Natural killer cell (primary cell): ENCODE results near the gene CTPS2. TPM values are rescaled to one million over a fixed set of nuclear protein-coding genes. Genes with fewer than 3 reads are reported as not detected.
"Not testable (repeated sequence)": the region's sequence is repeated elsewhere in the genome, so short reads cannot be mapped to it uniquely, and the experiment has no call there.

Experiments
- ATAC-seq, 3 donors: fragments of 150-1000 bp in 2 of 3; fragments of 200-7000 bp in 1 of 3; cut with Tn5 transposase; 1 replicate in 1 of 3; 2 replicates in 2 of 3; pipeline ENCODE4 v1.10.0; 2021; ENCODE audit warnings: mild to moderate bottlenecking in 2 of 3, moderate library complexity in 2 of 3
- DNase-seq, 2 donors: peaks; one replicate each; pipeline versions ENCODE4 v3.0.0 to v3.0.0-alpha.2; 2013 to 2021; ENCODE audit warnings: mixed read lengths in 1 of 2
- H3K27ac ChIP-seq: one replicate; pipeline ENCODE4 v1.5.1; 2013; ENCODE audit warnings: mild to moderate bottlenecking, low read length
- H3K27me3 ChIP-seq: one replicate; pipeline ENCODE4 v1.6.1; 2013; ENCODE audit warnings: low read length; ENCODE audit not compliant: control insufficient read depth, insufficient read depth
- H3K36me3 ChIP-seq: one replicate; pipeline ENCODE4 v1.6.1; 2013; ENCODE audit warnings: low read length; ENCODE audit not compliant: control insufficient read depth, insufficient read depth
- H3K4me1 ChIP-seq: one replicate; pipeline ENCODE4 v1.6.1; 2013; ENCODE audit warnings: low read length; ENCODE audit not compliant: control insufficient read depth, insufficient read depth
- H3K4me3 ChIP-seq: one replicate; pipeline ENCODE4 v1.5.1; 2013; ENCODE audit warnings: low read length
- H3K9me3 ChIP-seq: one replicate; pipeline ENCODE4 v1.6.1; 2013; ENCODE audit warnings: low read length; ENCODE audit not compliant: control insufficient read depth, insufficient read depth
- H3K27ac Mint-ChIP-seq, 2 donors: one replicate each; pipeline ENCODE4 v1.8.0; 2022; ENCODE audit warnings: mild to moderate bottlenecking in 2 of 2, mixed read lengths in 2 of 2, moderate library complexity in 1 of 2
- H3K27me3 Mint-ChIP-seq, 2 donors: one replicate each; pipeline ENCODE4 v1.8.0; 2022; ENCODE audit warnings: low read depth in 2 of 2, mixed read lengths in 2 of 2
- H3K36me3 Mint-ChIP-seq: one replicate; pipeline ENCODE4 v1.8.0; 2022; ENCODE audit warnings: mixed read lengths
- H3K4me1 Mint-ChIP-seq, 2 donors: one replicate each; pipeline ENCODE4 v1.8.0; 2022; ENCODE audit warnings: mixed read lengths in 2 of 2
- H3K4me3 Mint-ChIP-seq: one replicate; pipeline ENCODE4 v1.8.0; 2022; ENCODE audit warnings: mild to moderate bottlenecking, moderate library complexity, mixed read lengths
- H3K9me3 Mint-ChIP-seq, 2 donors: one replicate each; pipeline ENCODE4 v1.8.0; 2022; ENCODE audit warnings: mixed read lengths in 2 of 2
- CTCF ChIP-seq: fragments of 200-600 bp; IDR thresholded peaks from one replicate; pipeline ENCODE4 v1.8.0; 2022; ENCODE audit warnings: antibody characterized with exemption
- WGBS: methylation state at CpG from one replicate; pipeline ENCODE4 v1.1.7; 2013; ENCODE audit warnings: missing lambda C conversion rate; ENCODE audit not compliant: insufficient coverage; 5-methylcytosine and 5-hydroxymethylcytosine counted together
- intact Hi-C: fragments of 100-400 bp; cut with micrococcal nuclease; formaldehyde crosslinking; loops from one replicate; pipeline ENCODE4 v1.14.2; 2022
- total RNA-seq, 4 donors: library from RNA; stranded (reverse); fragments of 120-200 nt in 1 of 4; gene quantifications; one replicate each; pipeline versions ENCODE4 v1.2.3 to v1.2.4, GENCODE V29; 2013 to 2022

The CTPS2 gene
- total RNA-seq, 3 donors from 2014 or later (not counting 1 experiment from before 2014, with no cell fraction given): 3.6 to 6.0 (median 5.2) TPM

- WGBS: 100% methylated on average over 2 of the region's 4 CpGs
- peak overlapping the region in 1 of 2 donors; percentile 99 for H3K27ac Mint-ChIP-seq
- H3K36me3 Mint-ChIP-seq: no peaks in the 10 kb centered on the region
- H3K4me3 Mint-ChIP-seq: peak overlapping the region; percentile 43
- no peak for TF ChIP-seq CTCF
- intact Hi-C loops: no loop called here
- peaks cover 40 to 44% of the 10 kb centered on the region in 2 donors for H3K4me1 Mint-ChIP-seq
- no peak for ATAC-seq
- no peaks in the 10 kb centered on the region for H3K9me3 Mint-ChIP-seq
- no peaks in the 10 kb centered on the region for H3K27me3 ChIP-seq
- H3K4me1 ChIP-seq: peaks cover 18% of the 10 kb centered on the region
- H3K27me3 Mint-ChIP-seq: no peaks in the 10 kb centered on the region
- DNase-seq: no peak
- no peaks in the 10 kb centered on the region for H3K36me3 ChIP-seq
- H3K9me3 ChIP-seq: no peaks in the 10 kb centered on the region
- H3K4me3 ChIP-seq: no peak overlapping the region
- H3K27ac ChIP-seq: no peak overlapping the region
Measured at GRCh38 chrX:16722481-16722880, 10.0 kb upstream of the CTPS2 start.

- DNase-seq: peak; percentile 94
- H3K27me3 Mint-ChIP-seq: no peaks in the 10 kb centered on the region
- H3K36me3 ChIP-seq: no peaks in the 10 kb centered on the region
- ATAC-seq: peak; percentile 87 to 98 (median 93)
- H3K27ac Mint-ChIP-seq: peak within 1 kb of the TSS; percentile 96 to 99
- H3K36me3 Mint-ChIP-seq: no peaks in the 10 kb centered on the region
- under 1% methylated on average over 54 of the region's 54 CpGs for WGBS
- H3K9me3 ChIP-seq: no peaks in the 10 kb centered on the region
- H3K4me3 Mint-ChIP-seq: peak within 1 kb of the TSS; percentile 99
- peak within 1 kb of the TSS; percentile 93 for H3K4me3 ChIP-seq
- H3K27me3 ChIP-seq: no peaks in the 10 kb centered on the region
- H3K4me1 Mint-ChIP-seq: peaks cover 27 to 35% of the 10 kb centered on the region in 2 donors
- peak within 1 kb of the TSS; percentile 98 for H3K27ac ChIP-seq
- no peaks in the 10 kb centered on the region for H3K9me3 Mint-ChIP-seq
- peaks cover 18% of the 10 kb centered on the region for H3K4me1 ChIP-seq
- intact Hi-C loops: loop anchor here (2.0 kb wide), 1 partner anchor 67 kb away; the partner anchor contains the start of gene TXLNG
- TF ChIP-seq CTCF: no peak
Measured at GRCh38 chrX:16719334-16720084, 7.0 kb upstream of the CTPS2 start, which contains the start of gene SYAP1. TSS of gene SYAP1 (plus strand) at chrX:16719612. CDS start at chrX:16719725, 113 bp downstream.

- no peak for TF ChIP-seq CTCF
- peak overlapping the region; percentile 99 for H3K4me3 Mint-ChIP-seq
- peaks cover 3 to 6% of the 10 kb centered on the region in 2 donors for H3K27me3 Mint-ChIP-seq
- Histone ChIP-seq H3K27me3 (no peaks in the 10 kb centered on the region), H3K4me1 (peaks cover 18% of the 10 kb centered on the region), H3K4me3 (peak overlapping the region; percentile 93), H3K36me3 (no peaks in the 10 kb centered on the region), H3K9me3 (no peaks in the 10 kb centered on the region), H3K27ac (peak overlapping the region; percentile 98)
- ATAC-seq (peak in 2 of 3 donors; percentile 7 to 22), DNase-seq (no peak)
- intact Hi-C loops: loop anchor here (2.0 kb wide), 1 partner anchor 68 kb away; the partner anchor contains the start of gene TXLNG
- H3K27ac Mint-ChIP-seq: peak overlapping the region; percentile 96 to 99
- 0% methylated on average over 5 of the region's 6 CpGs for WGBS
- H3K4me1 Mint-ChIP-seq: peaks cover 24 to 34% of the 10 kb centered on the region in 2 donors
- H3K9me3 Mint-ChIP-seq: no peaks in the 10 kb centered on the region
- no peaks in the 10 kb centered on the region for H3K36me3 Mint-ChIP-seq
Measured at GRCh38 chrX:16718824-16719333, 6.4 kb upstream of the CTPS2 start.

GRCh38 chrX:16716451-16716850 is 4.0 kb upstream of the CTPS2 start:
- ATAC-seq, H3K27ac ChIP-seq, H3K9me3 ChIP-seq, DNase-seq, H3K36me3 Mint-ChIP-seq, H3K27me3 ChIP-seq, H3K4me3 Mint-ChIP-seq, H3K9me3 Mint-ChIP-seq, H3K27ac Mint-ChIP-seq, H3K36me3 ChIP-seq, H3K4me3 ChIP-seq, intact Hi-C loops: not testable (repeated sequence)
- WGBS: 69% methylated on average over 4 of the region's 6 CpGs
- Mint-ChIP-seq H3K27me3 (peaks cover 3 to 12% of the 10 kb centered on the region in 2 donors), H3K4me1 (peaks cover 20 to 21% of the 10 kb centered on the region in 2 donors)
- H3K4me1 ChIP-seq: peaks cover 30% of the 10 kb centered on the region

GRCh38 chrX:16715638-16716037 is 3.2 kb upstream of the CTPS2 start:
- H3K4me3 ChIP-seq, H3K9me3 Mint-ChIP-seq, H3K27ac ChIP-seq, H3K27me3 ChIP-seq, H3K9me3 ChIP-seq, DNase-seq, H3K4me3 Mint-ChIP-seq, ATAC-seq, H3K27ac Mint-ChIP-seq, intact Hi-C loops, H3K36me3 Mint-ChIP-seq, H3K36me3 ChIP-seq: not testable (repeated sequence)
- H3K4me1 ChIP-seq: peaks cover 24% of the 10 kb centered on the region
- H3K4me1 Mint-ChIP-seq: peaks cover 19 to 25% of the 10 kb centered on the region in 2 donors
- no CpG with 5 or more reads among the region's 6 CpGs for WGBS
- peaks cover 3 to 18% of the 10 kb centered on the region in 2 donors for H3K27me3 Mint-ChIP-seq
